Suppressor macrophage treated with lipopolysaccharide for 4 hours (primary cell): ENCODE measurements around the gene PRPF6.

ENCODE experiments used
- DNase-seq: peaks from one replicate; pipeline ENCODE4 v3.0.0-alpha.2; 2020

The PRPF6 gene

DNA sequence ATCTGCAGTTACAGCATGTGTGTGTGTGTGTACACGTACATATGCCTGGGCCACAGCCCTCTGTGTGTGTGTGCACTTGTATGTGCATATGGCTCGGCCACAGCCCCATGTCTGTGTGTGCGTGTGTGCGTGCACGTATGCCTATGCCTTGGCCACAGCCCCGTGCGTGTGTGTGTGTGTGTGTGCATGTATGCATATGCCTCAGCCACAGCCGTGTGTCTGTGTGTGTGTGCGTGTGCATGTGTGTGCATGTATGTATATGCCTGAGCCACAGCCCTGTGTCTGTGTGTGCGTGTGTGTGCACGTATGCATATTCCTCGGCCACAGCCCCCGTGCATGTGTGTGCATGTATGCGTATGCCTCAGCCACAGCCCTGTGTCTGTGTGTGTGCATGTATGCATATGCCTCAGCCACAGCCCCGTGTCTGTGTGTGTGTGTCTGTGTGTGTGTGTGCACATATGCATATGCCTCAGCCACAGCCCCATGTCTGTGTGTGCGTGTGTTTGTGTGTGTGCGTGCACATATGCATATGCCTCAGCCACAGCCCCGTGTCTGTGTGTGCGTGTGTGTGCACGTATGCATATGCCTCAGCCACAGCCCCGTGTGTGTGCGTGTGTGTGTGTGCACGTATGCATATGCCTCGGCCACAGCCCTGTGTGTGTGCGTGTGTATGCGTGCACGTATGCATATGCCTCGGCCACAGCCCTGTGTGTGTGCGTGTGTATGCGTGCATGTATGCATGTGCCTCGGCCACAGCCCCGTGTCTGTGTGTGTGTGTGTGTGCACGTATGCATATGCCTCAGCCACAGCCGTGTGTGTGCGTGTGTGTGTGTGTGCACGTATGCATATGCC lies 40.4 kb downstream of the PRPF6 start:
- DNase-seq, result no peak

- no peak for DNase-seq
These were observed 41.9 kb downstream of the PRPF6 start for GRCh38 chr20:64022671-64023360.

- no peak for DNase-seq
These were observed 42.6 kb downstream of the PRPF6 start for GRCh38 chr20:64023361-64024140.

DNA sequence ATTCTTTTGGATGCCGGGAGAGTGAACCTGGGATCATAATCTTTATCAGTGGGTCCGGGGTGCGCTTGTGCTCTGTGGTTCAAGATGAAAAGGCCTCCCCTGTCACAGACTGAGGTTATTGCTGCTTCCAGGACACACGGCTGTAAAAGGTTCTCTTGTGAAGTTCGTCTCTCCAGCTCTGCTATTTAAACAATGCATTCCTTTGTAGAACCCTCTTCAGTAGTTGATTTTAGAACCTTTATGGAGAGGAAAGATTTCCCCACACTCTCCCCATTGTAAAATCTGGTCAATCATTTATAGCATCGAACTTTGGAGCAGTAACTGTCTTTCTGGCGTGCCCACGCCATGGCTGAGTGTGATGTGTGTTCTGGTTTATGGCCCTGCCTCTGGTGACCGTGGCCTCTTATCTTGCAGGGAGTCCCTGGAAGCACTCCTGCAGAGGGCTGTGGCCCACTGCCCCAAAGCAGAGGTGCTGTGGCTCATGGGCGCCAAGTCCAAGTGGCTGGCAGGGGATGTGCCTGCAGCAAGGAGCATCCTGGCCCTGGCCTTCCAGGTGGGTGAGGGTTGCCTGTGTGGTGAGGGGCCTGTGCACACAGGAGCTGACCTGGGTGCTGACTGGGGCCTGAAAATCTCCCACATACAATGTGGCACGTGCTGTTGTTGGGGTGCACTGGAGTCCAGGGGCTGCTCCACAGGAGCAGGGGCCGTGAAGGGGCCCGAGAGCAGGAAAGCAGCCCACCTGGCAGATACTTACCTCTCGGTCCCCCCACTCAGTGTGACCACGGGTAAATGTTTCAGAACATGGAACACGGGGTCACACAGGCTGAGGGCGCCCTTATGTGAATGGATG lies 43.4 kb downstream of the PRPF6 start:
- DNase-seq, result no peak

GRCh38 chr20:64025101-64025825 lies 44.3 kb downstream of the PRPF6 start:
- no peak for DNase-seq

DNA sequence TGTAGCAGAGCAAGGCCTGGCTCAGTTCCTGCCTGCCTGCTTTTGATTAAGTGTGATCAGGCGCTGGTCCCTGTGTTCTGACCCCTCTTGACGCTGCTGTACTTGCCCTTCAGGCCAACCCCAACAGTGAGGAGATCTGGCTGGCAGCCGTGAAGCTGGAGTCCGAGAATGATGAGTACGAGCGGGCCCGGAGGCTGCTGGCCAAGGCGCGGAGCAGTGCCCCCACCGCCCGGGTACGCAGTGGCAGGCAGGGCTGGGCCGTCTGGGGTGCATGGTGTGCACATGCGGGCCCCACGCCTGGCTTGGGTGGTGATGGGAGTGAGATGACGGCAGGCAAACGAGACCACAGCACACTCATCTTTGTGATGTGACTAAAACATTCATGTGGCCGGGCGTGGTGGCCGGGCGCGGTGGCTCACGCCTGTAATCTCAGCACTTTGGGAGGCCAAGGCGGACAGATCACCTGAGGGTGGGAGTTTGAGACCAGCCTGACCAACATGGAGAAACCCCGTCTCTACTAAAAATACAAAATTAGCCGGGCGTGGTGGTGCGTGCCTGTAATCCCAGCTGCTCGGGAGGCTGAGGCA lies 45.0 kb downstream of the PRPF6 start:
- no peak for DNase-seq

- no peak for DNase-seq
These were observed 47.2 kb downstream of the PRPF6 start for GRCh38 chr20:64027981-64028685.

DNA sequence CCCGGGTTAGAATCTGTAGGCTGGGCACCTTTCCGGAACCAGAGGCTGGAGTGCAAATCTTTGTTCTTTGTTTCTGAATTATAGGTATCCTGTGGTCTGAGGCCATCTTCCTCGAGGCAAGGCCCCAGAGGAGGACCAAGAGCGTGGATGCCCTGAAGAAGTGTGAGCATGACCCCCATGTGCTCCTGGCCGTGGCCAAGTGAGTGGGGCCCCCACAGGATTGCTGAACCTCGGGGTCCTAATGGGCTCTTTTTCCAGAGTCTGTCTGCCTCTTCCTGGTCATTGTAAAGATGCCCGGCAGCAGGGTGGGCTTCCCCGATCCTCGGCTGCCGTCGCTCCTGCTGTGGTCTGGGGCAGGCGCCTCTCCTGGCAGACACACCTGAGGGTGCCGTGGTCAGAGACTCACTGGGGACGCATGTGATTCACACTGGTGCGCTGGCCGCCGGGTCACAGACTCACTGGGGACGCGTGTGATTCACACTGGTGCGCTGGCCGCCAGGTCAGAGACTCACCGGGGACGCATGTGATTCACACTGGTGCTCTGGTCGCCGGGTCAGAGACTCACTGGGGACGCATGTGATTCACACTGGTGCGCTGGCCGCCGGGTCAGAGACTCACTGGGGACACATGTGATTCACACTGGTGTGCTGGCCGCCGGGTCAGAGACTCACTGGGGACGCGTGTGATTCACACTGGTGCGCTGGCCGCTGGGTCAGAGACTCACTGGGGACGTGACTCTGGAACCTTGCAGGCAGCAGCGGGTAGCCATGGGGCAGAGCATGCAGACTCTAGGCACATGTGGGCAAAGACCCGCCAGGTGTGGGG lies 48.6 kb downstream of the PRPF6 start:
- no peak for DNase-seq

GRCh38 chr20:64030371-64031134 lies 49.6 kb downstream of the PRPF6 start:
- no peak for DNase-seq

DNA sequence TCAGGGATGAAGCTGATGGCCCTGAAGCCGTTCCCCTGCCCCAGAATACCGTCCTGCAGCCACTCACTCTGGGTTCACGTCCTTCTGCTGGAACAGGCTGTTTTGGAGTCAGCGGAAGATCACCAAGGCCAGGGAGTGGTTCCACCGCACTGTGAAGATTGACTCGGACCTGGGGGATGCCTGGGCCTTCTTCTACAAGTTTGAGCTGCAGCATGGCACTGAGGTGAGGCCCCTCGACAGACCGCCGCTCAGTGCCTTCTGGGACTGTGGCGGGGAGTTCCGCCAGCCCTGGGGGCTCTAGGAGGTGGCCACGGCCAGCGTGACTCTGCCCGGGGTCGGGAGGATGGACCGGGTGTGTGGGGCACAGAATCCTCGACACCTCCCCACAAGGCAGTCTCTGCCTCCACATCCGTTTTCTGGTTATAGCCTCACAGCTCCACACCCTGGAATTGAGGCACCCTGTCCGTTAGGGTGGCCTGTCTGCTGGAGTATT lies 50.9 kb downstream of the PRPF6 start:
- DNase-seq, result no peak

DNA sequence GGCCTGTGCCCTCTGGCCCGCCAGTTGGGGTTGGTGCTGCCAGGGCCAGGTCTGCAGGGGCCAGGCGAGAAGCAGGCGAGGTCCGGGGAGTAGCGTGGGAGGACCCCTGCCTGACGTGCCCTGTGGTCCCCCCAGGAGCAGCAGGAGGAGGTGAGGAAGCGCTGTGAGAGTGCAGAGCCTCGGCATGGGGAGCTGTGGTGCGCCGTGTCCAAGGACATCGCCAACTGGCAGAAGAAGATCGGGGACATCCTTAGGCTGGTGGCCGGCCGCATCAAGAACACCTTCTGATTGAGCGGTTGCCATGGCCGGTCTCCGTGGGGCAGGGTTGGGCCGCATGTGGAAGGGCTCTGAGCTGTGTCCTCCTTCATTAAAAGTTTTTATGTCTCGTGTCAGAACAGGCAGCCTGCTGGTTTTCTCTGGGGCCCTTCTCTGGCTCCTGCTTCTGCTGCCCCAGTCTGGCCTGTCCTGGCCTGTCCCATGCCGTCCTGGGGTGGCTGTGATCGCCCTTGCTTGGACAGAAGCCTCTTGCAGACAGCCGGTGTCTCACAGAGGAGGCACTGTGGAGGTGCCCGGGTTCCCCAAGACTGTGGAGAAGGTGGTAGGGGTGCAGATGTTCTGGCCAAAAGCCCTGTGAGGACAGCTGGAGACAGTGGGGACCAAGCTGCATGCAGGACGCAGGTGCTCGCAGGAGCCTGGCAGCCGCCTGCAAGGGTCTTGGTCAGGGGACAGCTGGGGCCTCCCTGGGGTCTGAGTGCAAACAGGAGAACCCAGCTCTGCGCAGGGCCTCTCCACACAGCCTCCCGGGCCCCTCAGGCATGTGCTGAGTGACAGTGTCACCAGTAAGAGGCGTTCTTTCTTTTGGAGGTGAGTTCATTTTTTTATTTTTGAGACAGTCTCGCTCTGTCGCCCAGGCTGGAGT lies 52.0 kb downstream of the PRPF6 start:
- DNase-seq, result no peak

GRCh38 chr20:64033981-64034493 lies 53.1 kb downstream of the PRPF6 start:
- no peak for DNase-seq

GRCh38 chr20:64035066-64035932 lies 54.4 kb downstream of the PRPF6 start:
- DNase-seq, result no peak

DNA sequence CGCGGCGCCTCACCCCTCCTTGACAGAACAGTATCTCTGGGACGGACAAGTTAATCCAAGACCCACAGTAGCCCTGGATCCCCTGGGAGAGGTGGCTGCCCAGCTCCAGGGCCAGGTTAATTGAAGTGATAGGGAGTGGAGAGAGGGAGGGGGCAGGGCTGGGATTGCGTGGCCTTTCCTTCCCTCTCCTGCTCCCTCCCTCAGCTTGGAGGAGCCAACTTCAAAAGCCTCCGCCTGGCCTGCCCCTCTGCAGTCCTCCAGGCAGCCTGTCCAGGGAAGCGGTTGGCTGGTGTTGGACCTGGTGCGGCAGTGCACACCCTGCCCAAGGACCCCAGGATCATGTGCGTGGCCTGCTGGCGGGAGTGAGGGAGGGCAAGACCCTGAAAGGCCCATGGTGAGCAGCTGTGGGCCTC lies 55.0 kb downstream of the PRPF6 start, which contains the start of gene C20orf204:
TSS of gene C20orf204 (plus strand) at position 250 of the 413 bp plus-strand sequence. CDS start at position 392, 142 bp downstream.
- DNase-seq, result no peak

- no peak for DNase-seq
These were observed 55.6 kb downstream of the PRPF6 start for GRCh38 chr20:64036346-64037198.

DNA sequence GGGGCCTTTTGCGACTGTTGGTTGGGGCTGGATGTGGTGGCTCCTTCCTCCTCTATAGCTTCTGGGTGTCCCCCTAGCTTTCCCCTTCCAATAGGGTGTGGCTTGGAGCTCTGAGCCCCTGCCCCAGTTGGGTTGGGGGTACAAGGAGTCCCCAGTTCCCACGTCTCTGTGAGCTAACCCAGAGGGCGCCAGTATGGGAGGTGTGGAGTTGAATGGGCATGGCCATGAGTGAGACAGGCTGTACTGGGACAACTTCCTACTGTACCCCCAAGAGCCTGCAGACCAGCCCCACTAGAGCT lies 56.2 kb downstream of the PRPF6 start:
- no peak for DNase-seq
